ENCODE results near the gene IMMP2L.

The IMMP2L gene

DNA sequence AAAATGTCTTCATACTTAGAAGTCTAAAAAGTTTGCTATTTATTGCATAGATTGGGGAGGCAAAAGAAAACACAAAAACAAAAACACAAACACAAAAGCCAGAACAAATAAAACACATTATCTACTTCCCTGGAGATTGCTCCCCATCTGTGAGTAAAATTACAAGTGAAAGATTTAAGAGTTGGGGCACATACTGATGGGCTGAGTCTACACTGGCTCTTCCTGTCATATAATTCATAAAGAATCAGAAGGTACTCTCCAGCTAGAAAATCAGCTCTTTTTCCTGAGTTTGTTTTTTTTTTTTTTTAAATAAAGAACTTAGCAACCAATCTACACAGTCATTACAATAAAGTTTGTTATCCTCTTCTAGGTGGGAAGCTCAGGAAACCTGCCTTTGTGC, 663.8 kb downstream of the IMMP2L start:
- DNase-seq, result no peak

DNA sequence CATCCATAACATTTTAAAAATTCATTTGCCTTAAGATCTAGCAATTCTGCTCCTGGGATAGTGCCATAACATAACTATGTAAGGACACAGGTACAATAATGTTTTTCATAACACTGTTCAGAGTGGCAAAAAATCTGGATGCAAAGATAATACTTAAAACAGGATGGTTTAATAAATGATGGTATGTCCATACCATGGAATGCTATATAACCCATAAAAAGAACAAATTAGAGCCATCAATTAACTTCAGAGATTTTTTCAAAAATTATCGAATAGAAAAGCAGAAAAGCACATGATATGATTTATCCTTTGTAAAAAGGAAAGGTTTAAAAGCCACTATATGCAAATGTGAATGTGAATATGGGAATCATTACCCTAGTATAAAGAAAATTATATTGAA, 664.8 kb downstream of the IMMP2L start:
- no peak for DNase-seq

DNA sequence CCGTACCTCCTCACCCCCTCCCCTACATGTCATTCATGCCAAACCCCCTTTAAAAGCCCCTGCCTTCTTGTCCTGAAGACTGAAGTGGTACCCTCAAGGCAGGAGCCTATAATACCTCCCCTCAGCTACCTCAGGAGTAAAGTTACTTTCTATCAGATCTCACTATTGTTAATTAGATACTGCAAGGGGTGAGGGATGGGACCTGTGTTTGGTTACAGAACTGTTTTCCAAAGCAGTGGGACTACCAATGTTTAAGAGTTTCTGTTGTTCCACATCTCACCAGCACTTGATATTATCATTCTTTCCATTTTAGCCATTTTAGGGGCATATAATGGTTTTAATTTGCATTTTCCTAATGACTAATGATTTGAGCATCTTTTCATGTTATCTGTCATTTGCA, 668.2 kb downstream of the IMMP2L start:
- DNase-seq, result no peak

DNA sequence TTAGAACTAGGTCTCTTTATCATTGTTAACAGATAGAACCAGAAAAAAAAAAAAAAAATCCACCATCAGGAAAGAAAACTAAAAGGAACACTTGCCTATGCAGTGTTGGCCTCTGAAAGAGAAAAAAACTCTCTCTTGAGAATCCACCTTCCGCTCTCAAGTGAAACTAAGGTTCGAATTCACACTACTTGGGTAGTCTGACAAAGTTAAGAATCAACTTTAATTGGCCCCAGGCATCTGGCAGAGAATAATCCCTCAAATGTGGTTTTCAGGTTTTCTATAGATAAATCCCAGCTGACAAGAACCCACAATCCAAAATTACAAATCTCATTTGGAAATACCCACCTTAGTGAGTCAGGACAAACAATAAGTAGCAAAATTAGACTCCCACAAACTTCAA, 671.1 kb downstream of the IMMP2L start:
- no peak for DNase-seq

DNA sequence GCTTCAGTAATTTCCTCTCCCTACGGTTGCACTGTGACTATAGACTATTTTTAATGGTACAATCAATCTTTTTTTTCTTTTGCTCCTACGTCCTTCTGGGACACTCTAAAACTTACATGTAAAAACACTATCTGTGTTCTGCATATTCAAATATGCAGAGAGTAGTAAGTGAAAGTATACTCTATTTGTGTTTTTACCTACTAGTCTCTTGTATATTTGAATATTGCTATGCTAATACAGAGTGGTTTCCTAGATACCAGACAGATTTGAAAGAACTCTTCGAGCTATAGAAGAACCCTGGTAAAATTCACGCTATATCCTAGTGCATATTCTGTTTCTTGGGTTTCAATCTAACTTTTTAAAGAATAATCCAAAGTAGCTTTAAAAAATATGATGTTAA, 672.2 kb downstream of the IMMP2L start:
- no peak for DNase-seq

DNA sequence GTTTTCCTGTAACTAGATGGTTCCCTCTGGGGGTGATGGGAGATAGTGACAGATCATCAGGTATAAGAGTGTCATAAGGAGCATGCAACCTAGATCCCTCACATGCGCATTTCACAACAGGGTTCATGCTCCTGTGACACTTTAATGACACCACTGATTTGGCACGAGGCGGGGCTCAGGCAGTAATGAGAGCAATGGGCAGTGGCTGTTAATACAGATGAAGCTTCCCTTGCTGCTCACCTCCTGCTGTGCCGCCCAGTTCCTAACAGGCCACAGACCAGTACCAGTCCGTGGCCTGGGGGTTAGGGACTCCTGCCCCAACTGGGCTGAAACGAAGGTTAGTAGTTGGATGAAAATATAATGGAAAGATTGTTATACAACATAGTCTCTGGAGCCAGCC, 673.0 kb downstream of the IMMP2L start:
- DNase-seq, result no peak

DNA sequence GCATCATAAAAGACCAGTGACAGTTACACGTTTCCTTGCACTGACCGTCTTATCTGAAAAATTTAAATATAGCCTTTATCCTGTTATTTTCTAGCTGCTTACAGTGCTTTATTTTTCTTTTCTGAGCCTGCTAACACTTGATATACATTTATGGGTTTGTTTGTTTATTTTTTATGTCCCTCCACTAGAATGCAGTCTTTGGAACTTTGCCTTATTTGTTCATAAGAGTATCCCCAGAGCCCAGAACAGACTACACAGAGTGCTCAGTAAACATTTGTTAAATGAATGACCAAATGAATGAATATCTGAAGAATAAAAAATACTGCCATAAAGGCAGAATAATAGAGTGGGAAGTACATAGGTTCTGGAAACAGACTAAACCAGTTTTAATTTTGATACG, 673.7 kb downstream of the IMMP2L start:
- no peak for DNase-seq

DNA sequence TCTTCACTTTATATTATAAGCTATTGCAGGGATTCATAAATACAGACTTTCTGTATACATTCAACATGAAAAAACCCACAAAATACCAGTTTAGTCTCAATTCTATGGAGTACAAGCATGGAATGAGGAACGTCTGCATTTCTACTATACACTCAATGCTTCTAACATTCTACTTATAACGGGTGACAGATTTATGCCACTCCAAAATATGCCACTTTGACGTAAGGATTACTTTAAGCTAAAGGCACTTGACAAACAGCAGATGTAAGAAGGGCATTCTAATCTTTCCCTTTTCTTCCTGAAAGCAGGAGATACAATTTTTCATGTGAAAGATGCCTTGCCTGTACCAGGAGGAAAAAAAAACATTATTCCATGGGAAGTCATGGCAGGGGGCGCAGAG, 676.8 kb downstream of the IMMP2L start:
- DNase-seq, result no peak

DNA sequence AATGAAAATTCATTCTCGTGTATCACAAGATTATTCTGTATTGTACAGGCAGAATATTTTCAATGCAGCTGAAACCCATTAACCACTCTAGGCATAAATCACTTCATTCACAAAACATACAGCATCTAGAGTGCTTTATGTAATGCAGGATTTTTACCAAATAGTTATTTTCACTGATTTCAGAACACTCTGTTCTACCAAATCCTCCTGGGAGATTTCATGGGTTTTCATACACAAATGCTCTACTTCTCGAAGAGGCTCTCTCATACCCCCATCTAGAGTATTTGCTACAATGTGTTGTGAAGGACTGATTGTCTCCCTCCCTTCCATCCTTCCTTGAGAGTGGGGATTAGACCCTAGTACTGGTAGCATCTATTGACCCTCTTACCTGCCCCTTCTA, 680.6 kb downstream of the IMMP2L start:
- no peak for DNase-seq

DNA sequence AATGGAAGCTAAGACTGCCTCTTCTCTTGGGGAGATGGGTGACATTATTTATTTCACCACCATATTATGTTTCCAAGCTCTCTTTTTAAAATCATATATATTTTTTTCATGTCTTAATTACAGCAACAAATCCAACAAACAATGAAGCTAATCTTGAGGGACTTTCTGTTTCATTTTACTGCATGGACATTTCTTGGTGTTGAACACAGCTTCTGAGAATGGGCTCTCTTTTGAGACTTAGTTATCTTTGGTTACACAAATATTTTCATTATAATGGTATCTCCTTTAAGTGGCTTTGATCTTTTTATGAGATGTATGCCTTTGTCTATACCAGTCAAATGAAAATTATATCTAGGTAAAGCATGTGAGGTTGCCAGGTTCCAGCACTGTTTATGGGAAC, 681.3 kb downstream of the IMMP2L start:
- no peak for DNase-seq

DNA sequence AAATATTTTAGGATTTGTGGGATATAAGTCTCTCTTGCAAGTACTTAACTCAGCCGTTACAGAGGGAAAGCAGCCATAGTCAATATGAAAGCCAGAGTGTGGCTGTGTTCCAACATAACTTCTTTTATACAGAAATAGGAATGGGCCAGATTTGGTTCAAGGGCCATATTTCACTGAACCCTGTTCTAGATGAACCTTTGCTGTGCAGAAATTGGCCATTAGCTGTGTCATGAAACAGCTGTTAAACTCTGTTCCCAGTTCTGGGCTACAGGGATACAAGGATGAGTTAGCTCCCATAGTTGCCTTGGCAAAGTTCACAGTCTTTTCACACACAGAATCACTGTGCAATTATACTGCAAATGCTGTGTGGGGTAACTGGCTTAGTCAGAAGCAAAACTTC, 685.3 kb downstream of the IMMP2L start:
- no peak for DNase-seq

DNA sequence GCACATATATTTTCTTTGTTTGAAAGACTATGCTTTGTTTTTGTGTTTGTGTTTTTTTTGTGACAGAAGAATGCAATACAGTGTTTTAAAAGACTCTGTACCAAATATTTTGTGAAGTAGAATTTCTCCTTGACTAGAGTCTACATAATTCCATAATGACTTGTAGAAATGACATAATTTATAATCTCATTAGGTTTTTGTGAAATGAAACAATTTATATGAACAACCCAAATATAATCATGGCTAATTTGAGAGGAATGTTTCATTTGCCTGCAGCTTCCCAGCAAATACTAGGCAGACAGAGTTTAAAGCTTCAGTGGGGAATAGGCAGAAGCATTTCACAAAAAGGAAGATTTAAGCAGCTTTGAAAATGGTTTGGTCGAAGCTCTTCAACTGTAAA, 686.9 kb downstream of the IMMP2L start:
- DNase-seq, result no peak

DNA sequence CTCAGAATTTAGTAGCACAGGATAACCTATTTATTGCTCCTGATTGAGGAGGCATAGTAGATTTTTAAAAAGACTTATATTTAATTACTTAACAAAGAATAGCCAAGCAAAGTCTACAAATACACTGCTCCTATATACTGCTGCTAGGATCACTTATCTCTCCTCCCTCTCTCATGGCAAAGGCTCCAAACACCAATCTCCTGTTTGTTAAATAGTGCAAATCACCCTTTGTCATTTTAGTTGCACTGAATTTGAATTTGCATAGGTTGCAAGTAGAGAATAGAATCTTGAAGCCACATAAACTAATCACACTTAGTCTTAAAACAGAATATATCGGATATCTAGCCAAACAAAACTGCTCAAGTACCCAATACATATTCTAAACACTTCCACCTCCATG, 690.4 kb downstream of the IMMP2L start:
- peak; percentile 16 for DNase-seq

DNA sequence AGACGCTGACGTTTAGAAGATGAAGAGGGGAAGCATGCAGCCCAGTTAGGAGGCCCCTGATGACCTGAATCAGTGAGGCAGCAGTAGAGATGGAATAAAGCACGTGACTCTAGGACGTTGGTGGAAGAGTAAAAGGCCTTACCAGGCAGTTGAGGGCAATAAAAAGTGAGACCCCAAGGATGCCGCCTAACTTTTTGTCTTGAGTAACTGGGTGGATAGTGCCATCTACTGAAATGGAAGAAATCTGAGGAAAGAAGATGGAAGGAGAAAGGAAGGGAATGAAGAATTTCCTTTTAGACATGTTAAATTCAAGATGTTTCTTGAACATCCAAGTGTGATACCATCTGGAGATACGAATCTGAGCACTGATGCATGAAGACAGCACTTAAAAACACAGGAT, 691.4 kb downstream of the IMMP2L start:
- peak; percentile 94 for DNase-seq

DNA sequence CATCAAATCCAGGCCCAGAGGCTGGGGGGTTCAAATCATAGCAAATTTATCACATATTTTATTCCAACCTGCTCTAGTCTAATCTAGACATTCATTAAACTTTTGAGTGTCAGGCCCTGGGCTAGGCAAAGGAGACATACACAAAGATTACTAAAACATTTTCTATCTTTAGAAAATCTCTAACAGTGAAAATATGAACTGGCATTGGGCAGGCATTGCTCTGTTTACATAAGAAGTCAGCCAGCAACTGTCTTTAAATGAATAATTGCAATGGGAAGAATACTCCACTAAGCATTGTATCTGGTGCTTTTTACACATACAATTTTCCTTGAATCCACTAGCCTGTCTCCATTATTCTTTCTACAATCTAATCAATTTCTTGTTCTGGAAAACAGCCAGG, 693.8 kb downstream of the IMMP2L start:
- DNase-seq, result no peak

DNA sequence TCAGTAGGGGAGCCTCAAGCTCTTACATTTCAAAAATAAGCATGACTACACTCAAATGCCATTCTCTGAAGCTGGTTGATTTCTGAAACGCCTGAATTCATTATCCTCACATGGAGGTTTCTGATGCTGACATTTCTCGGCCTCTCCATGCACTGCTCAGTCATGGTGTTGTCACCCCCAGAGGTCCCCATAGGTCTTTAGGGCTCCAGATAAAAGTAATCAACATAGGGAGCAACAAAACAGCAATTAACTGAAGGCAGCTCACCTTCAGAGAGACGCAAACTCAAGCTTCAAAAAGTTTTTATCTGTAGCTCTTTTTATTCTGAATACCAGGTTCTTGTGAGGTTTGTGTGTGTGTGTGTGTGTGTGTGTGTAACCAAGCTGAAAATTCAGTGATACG, 694.5 kb downstream of the IMMP2L start:
- no peak for DNase-seq

DNA sequence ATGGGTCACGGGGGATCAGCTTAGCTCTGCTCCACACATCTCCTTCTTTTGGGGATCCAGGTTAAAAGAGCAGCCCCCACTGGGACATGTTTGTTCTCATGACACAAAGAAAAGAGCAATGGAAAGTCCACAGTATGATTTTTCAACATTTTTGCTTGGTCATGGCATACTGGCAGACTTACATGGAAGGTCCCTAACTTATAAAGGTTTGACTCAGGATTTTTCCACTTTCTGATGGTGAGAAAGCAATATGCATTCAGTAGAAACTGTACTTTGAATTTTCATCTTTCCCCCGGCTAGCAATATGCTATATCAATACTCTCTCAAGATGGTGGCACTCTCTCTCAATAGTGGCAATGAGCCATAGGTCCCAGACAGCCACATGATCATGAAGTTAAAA, 699.0 kb downstream of the IMMP2L start:
- no peak for DNase-seq

DNA sequence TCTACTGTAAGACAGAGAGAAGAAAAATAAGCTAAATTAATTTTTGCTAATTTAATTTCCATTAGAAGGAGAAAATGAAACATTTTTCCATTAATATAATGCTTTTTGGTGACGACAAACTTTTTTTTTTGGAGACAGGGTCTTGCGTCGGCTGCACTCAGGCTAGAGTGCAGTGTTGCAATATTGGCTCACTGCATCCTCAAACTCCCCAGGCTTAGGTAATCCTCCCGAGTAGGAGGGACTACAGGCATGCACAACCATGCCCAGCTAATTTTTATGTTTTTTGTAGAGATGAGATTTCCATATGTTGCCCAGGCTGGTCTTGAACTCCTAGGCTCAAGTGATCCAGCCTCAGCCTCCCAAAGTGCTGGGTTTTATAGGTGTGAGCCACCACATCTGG, 701.1 kb downstream of the IMMP2L start:
- DNase-seq, result no peak

DNA sequence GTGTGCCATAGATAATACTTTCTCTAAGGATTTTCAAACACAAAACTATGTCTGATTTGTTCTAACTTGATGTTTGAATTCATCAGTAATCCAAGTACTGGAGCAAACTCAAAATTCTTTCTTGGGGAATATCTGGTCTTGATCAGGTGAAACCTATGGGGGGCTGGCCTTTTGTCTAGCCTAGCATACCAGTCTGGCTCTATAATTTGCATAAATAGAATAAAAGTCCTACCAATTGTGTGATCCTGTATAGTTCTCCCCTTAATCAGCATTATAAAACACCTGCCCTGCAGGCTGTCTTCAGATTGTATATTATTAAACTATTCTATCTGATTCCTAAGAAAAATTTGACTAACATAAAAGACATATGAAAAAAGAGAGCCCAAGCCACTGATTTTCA, 705.2 kb downstream of the IMMP2L start:
- no peak for DNase-seq

DNA sequence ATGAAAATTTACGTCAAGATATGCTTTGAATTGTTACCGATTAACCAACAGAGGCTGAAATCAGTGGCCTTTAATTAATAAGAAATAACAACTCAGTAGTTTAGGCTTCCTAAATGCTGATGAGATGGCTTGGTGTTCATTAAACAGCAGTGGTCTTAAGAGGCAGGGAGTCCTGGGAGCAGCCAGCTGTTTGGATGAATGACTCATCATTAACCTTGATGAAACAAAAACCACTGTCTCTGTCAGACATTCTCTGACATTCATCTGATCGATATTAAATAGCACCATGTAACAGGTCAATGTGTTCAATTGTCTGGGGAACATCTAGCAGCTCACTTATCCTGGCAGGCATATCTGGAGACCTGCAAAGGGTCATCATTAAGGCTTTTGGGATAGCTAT, 705.6 kb downstream of the IMMP2L start:
- DNase-seq, result peak; percentile 31

DNA sequence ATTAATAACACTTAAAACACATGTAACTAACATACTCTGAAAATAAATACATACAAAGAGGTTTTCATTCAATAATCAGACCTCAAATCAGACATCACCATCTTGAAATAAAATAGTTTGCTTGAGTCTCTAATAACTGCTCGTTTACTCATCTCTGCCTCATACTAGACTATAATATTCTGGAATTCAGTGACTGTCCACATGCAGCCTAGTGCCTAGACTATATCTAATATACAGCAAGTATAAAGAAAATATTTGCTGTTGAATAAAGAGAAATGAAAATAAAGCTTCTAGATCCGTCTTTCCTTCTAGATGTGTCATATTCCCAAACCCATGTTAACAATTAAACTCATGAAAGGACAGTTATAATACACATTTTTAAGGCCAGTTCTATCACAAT, 707.6 kb downstream of the IMMP2L start:
- no peak for DNase-seq

DNA sequence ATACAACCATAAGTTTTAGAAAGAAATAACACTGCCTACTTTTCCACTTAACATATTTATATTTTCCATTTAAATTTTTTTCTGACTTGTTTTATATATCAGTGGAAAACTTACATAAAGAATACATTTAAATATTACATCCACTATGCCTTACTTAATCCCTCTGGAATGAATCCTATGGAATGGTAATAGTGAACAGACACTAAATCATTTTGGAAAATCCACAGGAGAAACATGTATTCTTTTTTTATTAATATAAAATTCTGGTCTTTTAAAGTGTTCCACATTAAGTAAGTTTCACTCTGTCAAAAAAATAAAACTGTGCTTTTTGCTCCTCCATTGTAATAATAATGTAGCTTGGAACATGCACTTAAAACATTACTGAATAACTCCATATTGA, 708.1 kb downstream of the IMMP2L start:
- DNase-seq, result no peak

DNA sequence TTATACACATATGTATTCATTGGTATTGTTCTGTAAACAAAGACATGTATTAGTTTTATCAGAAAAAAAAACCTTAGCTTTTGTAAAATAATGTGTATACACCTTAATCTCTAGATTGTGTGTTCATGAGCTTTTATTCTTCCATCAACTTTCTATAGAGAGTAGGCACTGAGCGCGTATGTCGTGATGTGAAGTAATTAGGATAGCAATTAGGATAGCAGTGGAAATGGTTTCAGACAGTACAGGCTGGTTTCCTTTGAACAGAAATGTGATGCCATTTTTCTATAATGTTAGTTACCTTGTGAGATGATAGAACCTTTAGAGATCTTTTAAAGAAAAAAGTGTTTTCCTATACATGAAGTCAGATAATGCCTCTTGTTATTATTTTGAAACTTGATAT, 709.0 kb downstream of the IMMP2L start:
- no peak for DNase-seq

DNA sequence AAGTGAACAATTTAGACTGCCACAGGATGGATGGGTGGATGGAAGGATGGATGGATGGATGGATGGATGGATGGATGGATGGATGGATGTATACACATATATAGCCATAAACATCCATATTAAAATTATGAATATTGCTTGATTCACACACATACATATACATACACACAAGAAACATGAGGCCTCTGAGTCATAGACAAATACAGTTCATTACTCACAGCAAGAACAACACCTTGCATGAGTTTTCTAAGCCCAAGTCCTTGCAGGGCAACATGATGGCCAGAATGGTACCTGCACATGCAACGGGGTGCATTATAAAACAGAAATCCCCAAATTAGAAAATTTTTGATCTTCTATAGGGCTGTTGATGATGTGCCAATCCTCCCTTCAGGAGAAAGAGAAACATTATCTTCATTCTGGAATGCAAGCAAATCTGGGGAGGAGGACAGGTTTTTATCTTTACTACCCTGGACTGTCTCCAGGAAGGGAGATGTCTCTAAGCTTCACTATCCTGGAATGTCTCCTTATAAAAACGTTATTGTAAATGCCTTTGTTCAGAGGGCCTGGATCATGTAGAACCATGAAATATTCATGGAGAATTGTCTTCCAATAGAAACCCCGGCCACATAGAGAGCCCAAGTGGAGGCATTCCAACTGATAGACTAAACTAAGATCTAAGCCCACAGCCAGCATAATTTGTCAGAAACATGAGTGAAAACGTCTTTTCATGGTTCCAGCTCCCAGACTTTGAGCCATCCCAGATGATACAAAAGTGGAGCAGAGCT, 709.9 kb downstream of the IMMP2L start:
- no peak for DNase-seq

DNA sequence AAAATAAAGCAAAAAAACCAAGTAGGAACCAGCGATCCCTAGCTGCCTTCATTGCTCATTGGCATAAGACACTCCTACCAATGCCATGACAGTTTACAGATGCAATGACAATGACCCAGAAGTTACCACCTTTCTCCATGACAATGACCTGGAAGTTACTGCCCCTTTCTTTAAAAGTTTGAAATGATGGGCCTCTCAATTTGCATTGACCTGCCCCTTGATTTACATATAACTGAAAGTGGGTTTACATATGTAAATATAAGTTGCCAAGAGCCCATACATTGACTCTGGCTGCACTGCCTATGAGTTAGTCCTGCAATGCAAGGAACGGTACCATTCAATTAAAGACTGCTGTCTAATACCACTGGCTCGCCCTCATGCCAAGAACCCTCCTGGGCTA, 712.1 kb downstream of the IMMP2L start:
- no peak for DNase-seq

DNA sequence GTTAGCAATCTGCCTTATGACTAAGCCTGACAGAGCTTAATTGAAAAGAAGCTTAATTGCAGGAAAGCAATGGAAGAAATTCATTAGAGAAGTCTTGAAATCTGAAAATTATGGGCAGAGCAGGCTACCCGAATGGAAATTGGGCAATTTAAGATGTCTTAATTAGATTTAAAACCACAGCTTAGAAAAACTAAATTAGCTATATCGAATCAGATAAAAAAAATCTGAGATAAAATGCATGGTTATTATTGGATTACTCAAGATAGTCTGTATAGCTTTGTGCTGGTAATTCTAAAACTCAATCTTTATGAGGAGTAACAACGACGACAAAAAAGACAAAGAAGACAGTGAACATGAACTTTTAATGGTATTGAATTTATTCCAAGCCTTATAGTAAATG, 719.5 kb downstream of the IMMP2L start:
- DNase-seq, result no peak
